Sigmoid colon (tissue), 7 donors: ENCODE data around the gene RASAL2. TPM values are rescaled to one million over a fixed set of nuclear protein-coding genes. Genes with fewer than 3 reads are reported as not detected.

Experiments
- DNase-seq: peaks from one replicate; pipeline ENCODE4 v3.0.0-alpha.2; 2019
- H3K27ac ChIP-seq, 4 donors: fragments of 200-600 bp; sonication (generic); one replicate each; pipeline ENCODE4 v1.5.1; 2016 to 2019; ENCODE audit warnings: mild to moderate bottlenecking in 1 of 4
- H3K27me3 ChIP-seq, 3 donors: fragments of 200-600 bp; sonication (generic); one replicate each; pipeline ENCODE4 v1.5.1; 2019; ENCODE audit warnings: mild to moderate bottlenecking in 1 of 3
- H3K36me3 ChIP-seq, 4 donors: fragments of 200-600 bp; sonication (generic); one replicate each; pipeline ENCODE4 v1.5.1; 2016 to 2019
- H3K4me1 ChIP-seq, 4 donors: fragments of 200-600 bp; sonication (generic); one replicate each; pipeline ENCODE4 v1.5.1; 2017 to 2019
- H3K4me3 ChIP-seq, 4 donors: fragments of 200-600 bp; sonication (generic); one replicate each; pipeline ENCODE4 v1.5.1; 2017 to 2019; ENCODE audit warnings: mild to moderate bottlenecking in 2 of 4, moderate library complexity in 1 of 4
- H3K9me3 ChIP-seq, 4 donors: fragments of 200-600 bp in 3 of 4; sonication (generic) in 3 of 4; one replicate each; pipeline versions ENCODE4 v1.5.1 to v1.6.1; 2013 to 2019
- CTCF ChIP-seq, 4 experiments: fragments of 450-650 bp in 3 of 4; fragments of 200-600 bp in 1 of 4; IDR thresholded peaks; one replicate each; pipeline ENCODE4 v1.5.1; 2016 to 2019; ENCODE audit warnings: antibody characterized with exemption in 4 of 4, mild to moderate bottlenecking in 3 of 4, moderate library complexity in 2 of 4
- EP300 ChIP-seq, 4 donors: sonication (generic); formaldehyde crosslinking; IDR thresholded peaks; one replicate each; pipeline ENCODE4 v1.6.1; 2017; ENCODE audit warnings: antibody characterized with exemption in 4 of 4
- POLR2A ChIP-seq, 2 donors: fragments of 450-650 bp; IDR thresholded peaks; one replicate each; pipeline ENCODE4 v1.6.1; 2016; ENCODE audit warnings: antibody characterized with exemption in 2 of 2, mild to moderate bottlenecking in 2 of 2, moderate library complexity in 2 of 2
- POLR2AphosphoS5 ChIP-seq, 4 donors: sonication (generic); formaldehyde crosslinking; IDR thresholded peaks; one replicate each; pipeline ENCODE4 v1.6.1; 2017; ENCODE audit warnings: antibody characterized with exemption in 4 of 4
- WGBS, 2 donors: extraction: QIAGEN DNeasy Blood & Tissue Kit; methylation state at CpG; one replicate each; pipeline ENCODE4 v1.1.7; 2013; 5-methylcytosine and 5-hydroxymethylcytosine counted together
- intact Hi-C: fragments of 100-400 bp; cut with DNase I; formaldehyde crosslinking; loops from one replicate; pipeline ENCODE4 v1.15.1; 2023
- polyA plus RNA-seq, 3 donors: library from polyadenylated mRNA; stranded (reverse); fragments of 200-250 nt; gene quantifications; one replicate each; pipeline ENCODE4 v1.2.3, GENCODE V29; 2013
- total RNA-seq, 4 donors: library from RNA; depleted of rRNA; stranded (reverse); fragments of >200 nt; gene quantifications; one replicate each; pipeline ENCODE4 v1.1.0, GENCODE V29; 2016
- donor health status: healthy with polysubstance abuse.
- donor health status: Bipolar disorder and iron deficiency.
- donor health status: healthy.

Gene RASAL2
- total and polyA plus RNA-seq, 7 donors: 0.92 to 25.5 (median 11.1) TPM

DNA sequence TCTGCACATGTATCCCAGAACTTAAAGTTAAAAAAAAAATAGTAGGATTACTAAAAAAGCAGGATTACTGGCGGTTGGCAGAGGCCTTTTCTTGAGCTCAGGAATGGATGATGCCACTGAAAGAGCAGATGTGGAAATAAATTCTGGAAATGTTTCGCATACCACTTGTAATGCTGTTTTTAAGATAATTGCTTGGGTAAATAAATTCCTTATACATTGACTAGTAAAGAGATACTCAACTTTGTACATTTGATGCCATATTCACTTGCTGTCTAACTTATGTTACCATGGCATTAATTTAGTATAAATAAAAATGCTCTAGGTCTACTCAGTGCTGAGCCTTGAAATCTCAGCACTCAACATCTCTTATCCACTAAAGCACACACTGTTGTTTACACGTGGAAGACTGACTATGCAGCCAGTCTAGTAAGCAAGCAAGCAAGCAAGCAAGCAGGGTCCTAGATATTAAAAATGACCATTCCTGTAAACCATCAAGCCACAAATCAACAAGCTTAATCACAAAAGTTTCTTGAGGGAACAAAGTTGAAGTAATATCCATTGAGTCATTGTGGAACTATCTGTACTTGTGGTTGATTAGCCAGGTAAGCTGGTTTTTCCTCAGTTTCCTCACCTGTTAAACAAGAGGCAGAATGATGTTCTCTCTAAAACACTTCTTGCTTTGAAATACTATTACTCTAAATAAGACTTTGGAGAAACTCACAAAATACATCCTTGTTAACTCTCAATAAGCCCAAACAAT, 1.7 kb upstream of the RASAL2 start:
- DNase-seq: no peak
- Histone ChIP-seq H3K4me3 (no peak overlapping the region), H3K4me1 (peaks cover 0 to 34% (median 23%) of the 10 kb centered on the region in 4 donors), H3K9me3 (no peaks in the 10 kb centered on the region), H3K36me3 (no peaks in the 10 kb centered on the region), H3K27ac (no peak overlapping the region), H3K27me3 (no peaks in the 10 kb centered on the region)
- intact Hi-C loops: loop anchor here (10.0 kb wide), 2 partner anchors 193 to 933 kb away; partner anchors contain the start of gene FAM20B
- TF ChIP-seq POLR2A (IDR thresholded peaks at IDR 0.05) (no peak), POLR2AphosphoS5 (IDR thresholded peaks at IDR 0.05) (no peak), EP300 (IDR thresholded peaks at IDR 0.05) (no peak), CTCF (IDR thresholded peaks at IDR 0.05) (no peak)
- 87 to 91% methylated on average over 3 of the region's 3 CpGs for WGBS, 2 donors

- Histone ChIP-seq H3K4me3 (peak overlapping the region; percentile 87 to 96 (median 92)), H3K27me3 (no peaks in the 10 kb centered on the region), H3K4me1 (peaks cover 0 to 42% (median 31%) of the 10 kb centered on the region in 4 donors), H3K36me3 (no peaks in the 10 kb centered on the region), H3K27ac (peak overlapping the region; percentile 84 to 96 (median 95)), H3K9me3 (no peaks in the 10 kb centered on the region)
- 2 to 10% methylated on average over 11 of the region's 11 CpGs for WGBS, 2 donors
- intact Hi-C loops: loop anchor here (10.0 kb wide), 2 partner anchors 192 to 932 kb away; partner anchors contain the start of gene FAM20B
- TF ChIP-seq POLR2AphosphoS5 (IDR thresholded peaks at IDR 0.05): no peak
- no peak for TF ChIP-seq EP300 (IDR thresholded peaks at IDR 0.05)
- TF ChIP-seq POLR2A (IDR thresholded peaks at IDR 0.05): no peak
- no peak for TF ChIP-seq CTCF (IDR thresholded peaks at IDR 0.05)
- DNase-seq: peak; percentile 64
Observed at GRCh38 chr1:178092878-178093493, 918 bp upstream of the RASAL2 start.

DNA sequence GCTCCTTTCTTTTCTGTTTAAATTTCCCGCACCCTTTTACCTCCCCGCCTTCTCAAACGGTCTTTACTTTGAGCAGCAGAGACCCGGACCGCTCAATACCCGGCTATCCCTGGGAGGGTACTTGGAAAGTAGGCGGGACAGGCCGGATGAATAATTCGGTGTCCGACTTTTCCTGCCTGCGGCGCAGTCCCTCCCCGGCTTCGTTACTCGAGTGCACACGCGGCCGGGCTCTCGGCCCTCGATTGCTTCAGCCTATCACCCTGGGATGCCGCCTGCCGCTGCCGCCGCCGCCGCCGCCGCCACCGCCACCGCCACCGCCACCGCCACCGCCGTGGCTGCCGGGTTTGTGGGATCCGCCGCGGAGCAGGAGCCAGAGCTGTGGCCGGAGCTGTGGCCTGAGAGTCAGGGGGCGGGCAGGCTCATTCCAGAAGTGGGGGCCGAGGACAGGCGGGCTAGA, 382 bp upstream of the RASAL2 start:
- intact Hi-C loops: loop anchor here (10.0 kb wide), 2 partner anchors 191 to 931 kb away; partner anchors contain the start of gene FAM20B
- DNase-seq: peak; percentile 94
- H3K36me3 ChIP-seq: no peaks in the 10 kb centered on the region
- TF ChIP-seq CTCF (IDR thresholded peaks at IDR 0.05) (no peak), POLR2AphosphoS5 (IDR thresholded peaks at IDR 0.05) (peak; percentile 19 to 51 (median 29))
- H3K4me3 ChIP-seq: peak overlapping the region; percentile 87 to 96 (median 92)
- H3K27ac ChIP-seq: peak overlapping the region; percentile 84 to 96 (median 95)
- no peaks in the 10 kb centered on the region for H3K9me3 ChIP-seq
- no peaks in the 10 kb centered on the region for H3K27me3 ChIP-seq
- peaks cover 0 to 47% (median 35%) of the 10 kb centered on the region in 4 donors for H3K4me1 ChIP-seq
- 0 to 1% methylated on average over 42 of the region's 42 CpGs for WGBS, 2 donors

DNA sequence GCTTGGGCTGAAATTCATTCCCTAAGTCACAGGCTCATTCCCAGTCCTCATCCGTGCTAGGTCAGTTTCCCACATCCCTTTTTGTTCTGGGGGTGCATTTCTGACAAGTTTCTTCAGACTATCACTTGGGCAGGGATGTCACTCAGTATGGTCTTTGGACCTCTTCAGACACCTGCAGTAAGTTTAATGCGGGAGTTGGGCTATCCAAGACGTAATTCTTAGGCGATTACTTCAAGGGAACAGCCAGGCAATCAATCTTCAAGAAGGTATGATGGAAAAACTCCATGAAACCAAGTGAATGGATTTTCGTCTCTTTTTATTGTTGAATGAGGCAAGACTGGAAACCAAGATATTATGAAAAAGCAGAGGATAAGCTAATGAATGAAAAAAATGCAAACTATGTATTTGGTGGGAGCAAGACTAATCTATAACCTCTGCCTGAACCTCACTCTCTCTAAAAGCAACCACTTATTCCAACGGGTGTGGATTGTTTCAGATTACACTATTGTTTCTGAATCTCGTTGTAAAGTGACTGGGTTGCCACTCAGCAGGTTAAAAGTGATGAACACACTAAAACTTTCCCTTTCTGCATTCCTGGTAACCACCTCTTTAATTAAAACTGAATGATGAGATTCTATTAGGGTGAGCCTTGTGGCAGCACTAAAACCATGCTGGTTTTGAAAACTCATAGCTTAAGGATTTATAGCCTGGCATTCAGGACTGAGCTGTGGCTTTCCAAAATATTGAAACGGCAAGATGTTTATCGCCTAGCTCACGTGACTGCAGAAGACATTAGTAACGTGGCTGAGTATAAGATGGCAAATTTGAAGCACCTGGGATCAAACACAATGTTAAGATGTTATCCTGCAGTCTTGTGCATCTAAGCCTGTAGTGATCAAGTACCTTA, 1.1 kb downstream of the RASAL2 start:
- intact Hi-C loops: loop anchor here (2.0 to 10.0 kb wide), 4 partner anchors 38 to 930 kb away; partner anchors contain the start of gene FAM20B
- Histone ChIP-seq H3K36me3 (no peaks in the 10 kb centered on the region), H3K4me3 (peak overlapping the region; percentile 87 to 96 (median 92)), H3K27ac (peak overlapping the region; percentile 84 to 96 (median 95)), H3K4me1 (peaks cover 0 to 61% (median 45%) of the 10 kb centered on the region in 4 donors), H3K27me3 (no peaks in the 10 kb centered on the region), H3K9me3 (no peaks in the 10 kb centered on the region)
- no peak for TF ChIP-seq POLR2AphosphoS5 (IDR thresholded peaks at IDR 0.05)
- TF ChIP-seq POLR2A (IDR thresholded peaks at IDR 0.05): no peak
- TF ChIP-seq CTCF (IDR thresholded peaks at IDR 0.05): no peak
- TF ChIP-seq EP300 (IDR thresholded peaks at IDR 0.05): no peak
- no peak for DNase-seq
- 2 to 12% methylated on average over 11 of the region's 11 CpGs for WGBS, 2 donors
